HG03039 (cell line): Measurements from ENCODE around the gene SCAPER.
"Not testable (repeated sequence)": the region's sequence is repeated elsewhere in the genome, so short reads cannot be mapped to it uniquely, and the experiment has no call there.

Experiments
- ATAC-seq: cut with Tn5 transposase; IDR thresholded peaks from one replicate; pipeline ENCODE4 v1.9.1; 2021; ENCODE audit warnings: mild to moderate bottlenecking, moderate library complexity; ENCODE audit not compliant: unreplicated experiment

Gene SCAPER

GRCh38 chr15:76503121-76503520, 402.0 kb downstream of the SCAPER start:
- ATAC-seq: no peak

GRCh38 chr15:76502678-76503077, 402.5 kb downstream of the SCAPER start:
- ATAC-seq: no peak

- ATAC-seq: not testable (repeated sequence)
Measured at GRCh38 chr15:76502185-76502584, 403.0 kb downstream of the SCAPER start.

- no peak for ATAC-seq
Measured at GRCh38 chr15:76501726-76502125, 403.4 kb downstream of the SCAPER start.

- ATAC-seq: no peak
Measured at GRCh38 chr15:76501011-76501410, 404.1 kb downstream of the SCAPER start.

GRCh38 chr15:76495487-76495886, 409.7 kb downstream of the SCAPER start:
- no peak for ATAC-seq

GRCh38 chr15:76492538-76492937, 412.6 kb downstream of the SCAPER start:
- ATAC-seq: no peak

- no peak for ATAC-seq
Measured at GRCh38 chr15:76483752-76484151, 421.4 kb downstream of the SCAPER start.

- ATAC-seq: no peak
Measured at GRCh38 chr15:76483018-76483417, 422.1 kb downstream of the SCAPER start.

- no peak for ATAC-seq
Measured at GRCh38 chr15:76480267-76480666, 424.9 kb downstream of the SCAPER start.

GRCh38 chr15:76470691-76471090, 434.4 kb downstream of the SCAPER start:
- ATAC-seq: no peak

- ATAC-seq: no peak
Measured at GRCh38 chr15:76468722-76469121, 436.4 kb downstream of the SCAPER start.

- ATAC-seq: no peak
Measured at GRCh38 chr15:76467136-76467535, 438.0 kb downstream of the SCAPER start.

GRCh38 chr15:76465728-76466127, 439.4 kb downstream of the SCAPER start:
- no peak for ATAC-seq

- no peak for ATAC-seq
Measured at GRCh38 chr15:76464247-76464646, 440.9 kb downstream of the SCAPER start.

- no peak for ATAC-seq
Measured at GRCh38 chr15:76460871-76461270, 444.3 kb downstream of the SCAPER start.

GRCh38 chr15:76460347-76460746, 444.8 kb downstream of the SCAPER start:
- no peak for ATAC-seq

GRCh38 chr15:76451540-76451939, 453.6 kb downstream of the SCAPER start:
- ATAC-seq: no peak

GRCh38 chr15:76449455-76449854, 455.7 kb downstream of the SCAPER start:
- no peak for ATAC-seq

- no peak for ATAC-seq
Measured at GRCh38 chr15:76448755-76449154, 456.4 kb downstream of the SCAPER start.

- no peak for ATAC-seq
Measured at GRCh38 chr15:76447728-76448441, 457.3 kb downstream of the SCAPER start.

GRCh38 chr15:76440441-76440840, 464.7 kb downstream of the SCAPER start:
- ATAC-seq: no peak

GRCh38 chr15:76439542-76439941, 465.6 kb downstream of the SCAPER start:
- ATAC-seq: no peak
